IMR-90 (cell line): ENCODE results near the gene VPS37C. TPM values are rescaled to one million over a fixed set of nuclear protein-coding genes. Genes with fewer than 3 reads are reported as not detected.

ENCODE experiments used
- ATAC-seq: fragments of 200-7000 bp; cut with Tn5 transposase; 2 replicates; pipeline ENCODE4 v1.9.1; 2020; ENCODE audit warnings: low read depth, mild to moderate bottlenecking, moderate library complexity
- BruUV-seq: library from RNA; stranded (reverse); fragments of 400-500 nt; replicated peaks from 2 replicates; lab custom pipeline; 2021; lab: Mats Ljungman, UMichigan
- CTCF ChIA-PET: fragments of 300-600 bp; formaldehyde crosslinking; extraction: SDS; loops from one replicate; lab custom pipeline; 2021; ENCODE audit warnings: antibody characterized with exemption; lab: Yijun Ruan, JAX
- POLR2A ChIA-PET: fragments of 300-600 bp; sonication (Branson Sonifier 250); formaldehyde crosslinking; loops from one replicate; lab custom pipeline; 2022; ENCODE audit warnings: antibody characterized with exemption; ENCODE audit not compliant: unreplicated experiment; lab: Charles Lee
- DNase-seq: peaks from one replicate; pipeline ENCODE4 v3.0.0; 2013
- H2AFZ ChIP-seq: replicated peaks from 2 replicates; pipeline ENCODE3; 2013; ENCODE audit warnings: low read length, mild to moderate bottlenecking; ENCODE audit not compliant: poor library complexity
- H2AK5ac ChIP-seq: 2 replicates; pipeline ENCODE4 v1.6.1; 2013; ENCODE audit warnings: low read depth, low read length, inconsistent platforms
- H2AK9ac ChIP-seq: replicated peaks from 2 replicates; pipeline ENCODE3; 2013; ENCODE audit warnings: mild to moderate bottlenecking, low read depth, low read length, moderate library complexity; ENCODE audit not compliant: poor library complexity
- H2BK120ac ChIP-seq: 2 replicates; pipeline ENCODE4 v1.6.1; 2013; ENCODE audit warnings: low read depth, low read length, inconsistent platforms
- H2BK15ac ChIP-seq: 3 replicates; pipeline ENCODE4 v1.6.1; 2013; ENCODE audit warnings: low read depth, low read length, inconsistent platforms
- H2BK20ac ChIP-seq: 2 replicates; pipeline ENCODE4 v1.6.1; 2013; ENCODE audit warnings: low read depth, mild to moderate bottlenecking, inconsistent platforms, low read length, moderate library complexity
- H2BK5ac ChIP-seq: 2 replicates; pipeline ENCODE4 v1.6.1; 2013; ENCODE audit warnings: mild to moderate bottlenecking, low read depth, low read length, inconsistent platforms; ENCODE audit not compliant: poor library complexity, severe bottlenecking
- H3K14ac ChIP-seq: replicated peaks from 2 replicates; pipeline ENCODE4 v1.6.1; 2013; ENCODE audit warnings: low read depth, low read length, inconsistent platforms
- H3K18ac ChIP-seq: 2 replicates; pipeline ENCODE4 v1.6.1; 2013; ENCODE audit warnings: low read depth, low read length, control low read depth
- H3K23ac ChIP-seq: 2 replicates; pipeline ENCODE4 v1.6.1; 2013; ENCODE audit warnings: low read depth, low read length, inconsistent platforms
- H3K27ac ChIP-seq: 2 replicates; pipeline ENCODE4 v1.5.1; 2013; ENCODE audit warnings: mild to moderate bottlenecking, control low read depth, low read length; ENCODE audit not compliant: insufficient read depth
- H3K27me3 ChIP-seq: 2 replicates; pipeline ENCODE4 v1.6.1; 2013; ENCODE audit warnings: low read length; ENCODE audit not compliant: control insufficient read depth, insufficient read depth
- H3K36me3 ChIP-seq: 2 replicates; pipeline ENCODE4 v1.6.1; 2013; ENCODE audit warnings: low read length, mixed read lengths; ENCODE audit not compliant: control insufficient read depth, insufficient read depth
- H3K4ac ChIP-seq: 2 replicates; pipeline ENCODE4 v1.6.1; 2013; ENCODE audit warnings: low read depth, low read length, inconsistent platforms
- H3K4me1 ChIP-seq: 2 replicates; pipeline ENCODE4 v1.6.1; 2013; ENCODE audit warnings: low read length, mixed read lengths; ENCODE audit not compliant: control insufficient read depth, insufficient read depth
- H3K4me2 ChIP-seq: 2 replicates; pipeline ENCODE4 v1.6.1; 2013; ENCODE audit warnings: low read depth, mild to moderate bottlenecking, control low read depth, low read length, moderate library complexity
- H3K4me3 ChIP-seq: 2 replicates; pipeline ENCODE4 v1.5.1; 2013; ENCODE audit warnings: low read depth, mild to moderate bottlenecking, control low read depth, low read length, moderate library complexity; ENCODE audit not compliant: insufficient read depth
- H3K56ac ChIP-seq: 2 replicates; pipeline ENCODE4 v1.6.1; 2013; ENCODE audit warnings: low read length, inconsistent platforms; ENCODE audit not compliant: insufficient read depth; ENCODE audit errors: extremely low read depth
- H3K79me1 ChIP-seq, 2 experiments: 2 replicates each; pipeline ENCODE4 v1.6.1; 2013; ENCODE audit warnings: low read length in 2 of 2, inconsistent platforms in 1 of 2, low read depth in 1 of 2
- H3K9ac ChIP-seq: 2 replicates; pipeline ENCODE4 v1.6.1; 2013; ENCODE audit warnings: low read depth, low read length, control low read depth
- H3K9me1 ChIP-seq: 2 replicates; pipeline ENCODE4 v1.6.1; 2013; ENCODE audit warnings: low read length, inconsistent platforms; ENCODE audit not compliant: insufficient read depth
- H3K9me3 ChIP-seq: 2 replicates; pipeline ENCODE4 v1.6.1; 2013; ENCODE audit warnings: low read length; ENCODE audit not compliant: control insufficient read depth, insufficient read depth
- H4K20me1 ChIP-seq: 2 replicates; pipeline ENCODE4 v1.6.1; 2013; ENCODE audit warnings: low read length, inconsistent platforms; ENCODE audit not compliant: insufficient read depth
- H4K5ac ChIP-seq: 2 replicates; pipeline ENCODE4 v1.6.1; 2013; ENCODE audit warnings: mild to moderate bottlenecking, low read depth, low read length, control low read depth
- H4K8ac ChIP-seq, 2 experiments: 2 replicates each; pipeline ENCODE4 v1.6.1; 2013; ENCODE audit warnings: low read depth in 2 of 2, low read length in 2 of 2, control low read depth in 1 of 2, inconsistent platforms in 1 of 2
- H4K91ac ChIP-seq: 2 replicates; pipeline ENCODE4 v1.6.1; 2013; ENCODE audit warnings: low read depth, low read length, inconsistent platforms; ENCODE audit not compliant: insufficient read depth
- CEBPB ChIP-seq: IDR thresholded peaks from 2 replicates; pipeline ENCODE4 v1.6.1; 2012; ENCODE audit warnings: low read depth, low read length, improper control_type of control experiment
- FOS ChIP-seq: fragments of 150-350 bp; IDR thresholded peaks from 2 replicates; pipeline ENCODE4 v1.6.1; 2016; ENCODE audit warnings: low read depth, low read length
- MAFK ChIP-seq: IDR thresholded peaks from 2 replicates; pipeline ENCODE4 v1.6.1; 2012; ENCODE audit warnings: low read depth, low read length, improper control_type of control experiment
- MAZ ChIP-seq: IDR thresholded peaks from 2 replicates; pipeline ENCODE4 v1.6.1; 2012; ENCODE audit warnings: low read depth, mild to moderate bottlenecking, low read length, improper control_type of control experiment, moderate library complexity, borderline replicate concordance
- MXI1 ChIP-seq: IDR thresholded peaks from 2 replicates; pipeline ENCODE4 v1.6.1; 2012; ENCODE audit warnings: low read depth, mild to moderate bottlenecking, low read length, moderate library complexity, borderline replicate concordance
- POLR2A ChIP-seq: IDR thresholded peaks from 2 replicates; pipeline ENCODE4 v1.6.1; 2012; ENCODE audit warnings: mild to moderate bottlenecking, low read depth, low read length
- RFX5 ChIP-seq: IDR thresholded peaks from 2 replicates; pipeline ENCODE4 v1.8.0; 2012; ENCODE audit warnings: low read depth, mild to moderate bottlenecking, low read length, moderate library complexity
- WGBS, 2 experiments: methylation state at CpG; one replicate each; pipeline versions ENCODE4 v1.1.5 to v1.1.7; 2013; ENCODE audit warnings: missing lambda C conversion rate in 2 of 2; ENCODE audit not compliant: insufficient read length in 1 of 2; ENCODE audit errors: extremely low coverage in 2 of 2; 5-methylcytosine and 5-hydroxymethylcytosine counted together
- dilution Hi-C: fragments of 300-500 bp; cut with HindIII; formaldehyde crosslinking; loops from one replicate; pipeline ENCODE4 v1.14.3; 2018; ENCODE audit warnings: low sequenced_read_pairs; ENCODE audit not compliant: unreplicated experiment
- in situ Hi-C: fragments of 300-500 bp; cut with MboI; formaldehyde crosslinking; loops from 3 replicates; pipeline ENCODE4 v1.14.3; 2019; ENCODE audit warnings: low sequenced_read_pairs, inconsistent platforms, mixed read lengths
- intact Hi-C: fragments of 100-400 bp; cut with micrococcal nuclease; formaldehyde crosslinking; loops from 2 replicates; pipeline ENCODE4 v1.10.0; 2022
- polyA plus RNA-seq, 3 experiments: library from polyadenylated mRNA; depleted of rRNA; stranded (reverse); fragments of >200 nt; gene quantifications; 2 replicates each; pipeline ENCODE4 v1.2.3, GENCODE V29; 2012; ENCODE audit warnings: low replicate concordance in 1 of 3
- total RNA-seq: library from RNA; depleted of rRNA; stranded (reverse); fragments of >200 nt; gene quantifications from 2 replicates; pipeline ENCODE4 v1.2.3, GENCODE V29; 2012
- TF ChIP-seq, protein P1 (sequence below): fragments of 150-350 bp; IDR thresholded peaks from 2 replicates; pipeline ENCODE4 v1.6.1; 2017; ENCODE audit warnings: mild to moderate bottlenecking, antibody characterized with exemption, low read length, low read depth

The VPS37C gene
- total and polyA plus RNA-seq, 2 of the 4 experiments (the other 2 are of a cell fraction): 3.2 to 13.2 TPM

DNA sequence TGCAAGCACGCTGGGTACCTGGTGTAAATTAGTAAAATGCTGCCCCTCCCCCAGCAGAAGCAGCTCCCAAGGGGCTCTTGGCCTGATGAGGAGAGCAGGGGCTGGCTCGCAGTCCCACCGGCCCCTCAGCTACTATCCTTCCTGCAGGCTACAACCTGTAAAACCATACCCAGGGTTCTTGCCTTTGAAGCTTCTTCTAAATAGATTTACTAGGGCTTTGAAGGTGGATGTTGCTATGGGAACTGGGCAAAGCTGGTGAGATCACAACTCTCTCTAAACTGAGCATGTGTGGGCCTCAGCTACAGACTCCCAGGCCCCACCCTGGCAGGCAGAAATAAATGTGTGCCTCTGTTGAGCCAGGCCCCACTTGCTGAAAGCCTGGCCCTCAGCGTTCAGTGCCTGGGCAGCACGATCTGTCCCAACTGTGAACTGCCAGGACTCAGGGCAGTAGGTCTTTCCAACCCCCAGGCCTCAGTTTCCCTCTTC, 40.5 kb downstream of the VPS37C start:
- peaks cover 24% of the 10 kb centered on the region for H3K27me3 ChIP-seq
- BruUV-seq: no TSS peak
- H3K9ac ChIP-seq: no peak overlapping the region
- H2BK15ac ChIP-seq: no peak overlapping the region
- no peak overlapping the region for H4K8ac ChIP-seq
- no peak overlapping the region for H3K56ac ChIP-seq
- no peak overlapping the region for H3K4ac ChIP-seq
- H2BK120ac ChIP-seq: no peak overlapping the region
- H3K18ac ChIP-seq: no peak overlapping the region
- DNase-seq (peak; percentile 34), ATAC-seq (peak; percentile 58)
- POLR2A ChIA-PET: no interaction called here
- H2BK5ac ChIP-seq: no peak overlapping the region
- no peak overlapping the region for H2BK20ac ChIP-seq
- no peak overlapping the region for H2AFZ ChIP-seq
- no peak for TF ChIP-seq POLR2A
- TF ChIP-seq MXI1: no peak
- TF ChIP-seq FOS: no peak
- TF ChIP-seq MAFK: no peak
- TF ChIP-seq CEBPB: no peak
- TF ChIP-seq RFX5: no peak
- TF ChIP-seq, protein P1, sequence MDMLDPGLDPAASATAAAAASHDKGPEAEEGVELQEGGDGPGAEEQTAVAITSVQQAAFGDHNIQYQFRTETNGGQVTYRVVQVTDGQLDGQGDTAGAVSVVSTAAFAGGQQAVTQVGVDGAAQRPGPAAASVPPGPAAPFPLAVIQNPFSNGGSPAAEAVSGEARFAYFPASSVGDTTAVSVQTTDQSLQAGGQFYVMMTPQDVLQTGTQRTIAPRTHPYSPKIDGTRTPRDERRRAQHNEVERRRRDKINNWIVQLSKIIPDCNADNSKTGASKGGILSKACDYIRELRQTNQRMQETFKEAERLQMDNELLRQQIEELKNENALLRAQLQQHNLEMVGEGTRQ: no peak
- no peak for TF ChIP-seq MAZ
- no peak overlapping the region for H3K27ac ChIP-seq
- H3K23ac ChIP-seq: no peak overlapping the region
- in situ Hi-C loops: no loop called here
- dilution Hi-C loops: no loop called here
- no peaks in the 10 kb centered on the region for H3K9me3 ChIP-seq
- intact Hi-C loops: no loop called here
- H4K20me1 ChIP-seq: no peaks in the 10 kb centered on the region
- H3K9me1 ChIP-seq: no peaks in the 10 kb centered on the region
- H3K4me1 ChIP-seq: no peaks in the 10 kb centered on the region
- H4K91ac ChIP-seq: no peak overlapping the region
- no peak overlapping the region for H4K5ac ChIP-seq
- CTCF ChIA-PET: no interaction called here
- no peak overlapping the region for H3K14ac ChIP-seq
- H2AK5ac ChIP-seq: no peak overlapping the region
- WGBS, 2 experiments: 27% methylated on average over 2 of the region's 5 CpGs; no CpG with 5 or more reads in 1 of the 2 experiments
- no peak overlapping the region for H3K4me3 ChIP-seq
- no peak overlapping the region for H2AK9ac ChIP-seq
- H3K36me3 ChIP-seq: no peaks in the 10 kb centered on the region
- no peaks in the 10 kb centered on the region for H3K79me1 ChIP-seq
- no peak overlapping the region for H3K4me2 ChIP-seq
